WTC11 (cell line): Measurements from ENCODE around the gene BZW1. TPM values are rescaled to one million over a fixed set of nuclear protein-coding genes. Genes with fewer than 3 reads are reported as not detected.
A peak's percentile ranks its signal among the peaks of the same experiment; 100 is the strongest.

ENCODE experiments used
- ATAC-seq: fragments of 200-7000 bp; cut with Tn5 transposase; 2 replicates; pipeline ENCODE4 v1.10.0; 2021; ENCODE audit warnings: mild to moderate bottlenecking, moderate library complexity
- CTCF ChIA-PET: fragments of 300-600 bp; sonication (Branson Sonifier 250); formaldehyde crosslinking; loops from one replicate; lab custom pipeline; 2021; ENCODE audit warnings: antibody characterized with exemption; lab: Charles Lee
- POLR2A ChIA-PET: fragments of 350-600 bp; sonication (Branson Sonifier 250); formaldehyde crosslinking; loops from one replicate; lab custom pipeline; 2021; ENCODE audit warnings: antibody characterized with exemption; lab: Charles Lee
- DNase-seq: peaks from one replicate; pipeline ENCODE4 v3.0.0; 2021; ENCODE audit warnings: low spot score
- H3K27ac Mint-ChIP-seq: 2 replicates; pipeline ENCODE4 v1.8.0; 2021; ENCODE audit warnings: mixed read lengths
- H3K27me3 Mint-ChIP-seq: 2 replicates; pipeline ENCODE4 v1.8.0; 2021; ENCODE audit warnings: low read depth, mild to moderate bottlenecking, moderate library complexity, mixed read lengths
- H3K36me3 Mint-ChIP-seq: 2 replicates; pipeline ENCODE4 v1.8.0; 2021; ENCODE audit warnings: mixed read lengths
- H3K4me1 Mint-ChIP-seq: 2 replicates; pipeline ENCODE4 v1.8.0; 2022; ENCODE audit warnings: mixed read lengths
- H3K4me3 Mint-ChIP-seq: 2 replicates; pipeline ENCODE4 v1.8.0; 2021; ENCODE audit warnings: mild to moderate bottlenecking, moderate library complexity, mixed read lengths
- H3K9me3 Mint-ChIP-seq: 2 replicates; pipeline ENCODE4 v1.8.0; 2021; ENCODE audit warnings: mixed read lengths
- CDX4 ChIP-seq: fragments of 250-450 bp; sonication (Bioruptor Pico); IDR thresholded peaks from 2 replicates; pipeline ENCODE4 v1.9.0; 2021; ENCODE audit warnings: moderate library complexity, mild to moderate bottlenecking, inconsistent platforms, borderline replicate concordance
- IRF1 ChIP-seq: sonication (generic); formaldehyde crosslinking; IDR thresholded peaks from 2 replicates; pipeline ENCODE4 v1.8.0; 2023; ENCODE audit warnings: missing genetic modification reagents
- RORB ChIP-seq: fragments of 250-450 bp; sonication (Bioruptor Pico); IDR thresholded peaks from 2 replicates; pipeline ENCODE4 v1.9.0; 2021; ENCODE audit warnings: mild to moderate bottlenecking
- ZNF232 ChIP-seq: sonication (generic); formaldehyde crosslinking; IDR thresholded peaks from 2 replicates; pipeline ENCODE4 v1.8.0; 2022; ENCODE audit warnings: mild to moderate bottlenecking, missing genetic modification reagents
- ZNF281 ChIP-seq: sonication (generic); formaldehyde crosslinking; IDR thresholded peaks from 2 replicates; pipeline ENCODE4 v1.8.0; 2023; ENCODE audit warnings: mild to moderate bottlenecking, missing genetic modification reagents
- ZNF425 ChIP-seq: fragments of 250-450 bp; sonication (Bioruptor Pico); conservative IDR thresholded peaks from 2 replicates; pipeline ENCODE4 v1.9.0; 2021; ENCODE audit warnings: mild to moderate bottlenecking
- total RNA-seq: library from RNA; stranded (reverse); gene quantifications from 3 replicates; pipeline ENCODE4 v1.2.3, GENCODE V29; 2021
- TF ChIP-seq, protein P1 (sequence below): fragments of 250-450 bp; sonication (Bioruptor Pico); IDR thresholded peaks from 2 replicates; pipeline ENCODE4 v1.8.0; 2021; ENCODE audit warnings: mild to moderate bottlenecking
- TF ChIP-seq, protein P2 (sequence below): fragments of 200-600 bp; IDR thresholded peaks from 2 replicates; pipeline ENCODE4 v1.8.0; 2022; ENCODE audit warnings: antibody characterized with exemption

Gene BZW1
- total RNA-seq, 1 experiment from 2014 or later, result 255 TPM

- H3K27me3 Mint-ChIP-seq, result no peaks in the 10 kb centered on the region
- no peak for ATAC-seq
- POLR2A ChIA-PET, result no interaction called here
Observed at GRCh38 chr2:200861617-200862155, 50.0 kb downstream of the BZW1 start.

More at GRCh38 chr2:200861617-200862155, 50.0 kb downstream of the BZW1 start:
- Mint-ChIP-seq H3K9me3 (no peaks in the 10 kb centered on the region), H3K4me3 (peak overlapping the region; percentile 97), H3K4me1 (peaks cover 24% of the 10 kb centered on the region), H3K36me3 (peaks cover 49% of the 10 kb centered on the region), H3K27ac (peak overlapping the region; percentile 27)
- DNase-seq, result no peak
- CTCF ChIA-PET, result no interaction called here
- TF ChIP-seq ZNF232 (CRISPR knock-in tag) (no peak), CDX4 (no peak), RORB (CRISPR knock-in tag) (no peak), ZNF425 (no peak), IRF1 (CRISPR knock-in tag) (no peak), ZNF281 (CRISPR knock-in tag) (no peak)
- TF ChIP-seq, protein P1, sequence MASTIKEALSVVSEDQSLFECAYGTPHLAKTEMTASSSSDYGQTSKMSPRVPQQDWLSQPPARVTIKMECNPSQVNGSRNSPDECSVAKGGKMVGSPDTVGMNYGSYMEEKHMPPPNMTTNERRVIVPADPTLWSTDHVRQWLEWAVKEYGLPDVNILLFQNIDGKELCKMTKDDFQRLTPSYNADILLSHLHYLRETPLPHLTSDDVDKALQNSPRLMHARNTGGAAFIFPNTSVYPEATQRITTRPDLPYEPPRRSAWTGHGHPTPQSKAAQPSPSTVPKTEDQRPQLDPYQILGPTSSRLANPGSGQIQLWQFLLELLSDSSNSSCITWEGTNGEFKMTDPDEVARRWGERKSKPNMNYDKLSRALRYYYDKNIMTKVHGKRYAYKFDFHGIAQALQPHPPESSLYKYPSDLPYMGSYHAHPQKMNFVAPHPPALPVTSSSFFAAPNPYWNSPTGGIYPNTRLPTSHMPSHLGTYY (CRISPR knock-in tag), result no peak
- TF ChIP-seq, protein P2, sequence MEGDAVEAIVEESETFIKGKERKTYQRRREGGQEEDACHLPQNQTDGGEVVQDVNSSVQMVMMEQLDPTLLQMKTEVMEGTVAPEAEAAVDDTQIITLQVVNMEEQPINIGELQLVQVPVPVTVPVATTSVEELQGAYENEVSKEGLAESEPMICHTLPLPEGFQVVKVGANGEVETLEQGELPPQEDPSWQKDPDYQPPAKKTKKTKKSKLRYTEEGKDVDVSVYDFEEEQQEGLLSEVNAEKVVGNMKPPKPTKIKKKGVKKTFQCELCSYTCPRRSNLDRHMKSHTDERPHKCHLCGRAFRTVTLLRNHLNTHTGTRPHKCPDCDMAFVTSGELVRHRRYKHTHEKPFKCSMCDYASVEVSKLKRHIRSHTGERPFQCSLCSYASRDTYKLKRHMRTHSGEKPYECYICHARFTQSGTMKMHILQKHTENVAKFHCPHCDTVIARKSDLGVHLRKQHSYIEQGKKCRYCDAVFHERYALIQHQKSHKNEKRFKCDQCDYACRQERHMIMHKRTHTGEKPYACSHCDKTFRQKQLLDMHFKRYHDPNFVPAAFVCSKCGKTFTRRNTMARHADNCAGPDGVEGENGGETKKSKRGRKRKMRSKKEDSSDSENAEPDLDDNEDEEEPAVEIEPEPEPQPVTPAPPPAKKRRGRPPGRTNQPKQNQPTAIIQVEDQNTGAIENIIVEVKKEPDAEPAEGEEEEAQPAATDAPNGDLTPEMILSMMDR, result no peak
